Measurements from ENCODE around the gene USP4. TPM values are rescaled to one million over a fixed set of nuclear protein-coding genes. Genes with fewer than 3 reads are reported as not detected.

USP4 gene
- total RNA-seq, 1 donor, result 28.9 TPM

- TF ChIP-seq CTCF (IDR thresholded peaks at IDR 0.05; ENCODE audit: insufficient read depth, low read length), result no peak
- H3K4me3 ChIP-seq (ENCODE audit: low read depth, low read length), result no peak overlapping the region
- no peak for DNase-seq (ENCODE audit: low read depth)
Measured at GRCh38 chr3:49298511-49298910, 41.3 kb downstream of the USP4 start.

- no peak overlapping the region for H3K4me3 ChIP-seq (ENCODE audit: low read depth, low read length)
- peak; percentile 82 for DNase-seq (ENCODE audit: low read depth)
- no peak for TF ChIP-seq CTCF (IDR thresholded peaks at IDR 0.05; ENCODE audit: insufficient read depth, low read length)
Measured at GRCh38 chr3:49296781-49297411, 43.0 kb downstream of the USP4 start.

GRCh38 chr3:49295489-49296058, 44.3 kb downstream of the USP4 start:
- peak; percentile 55 for TF ChIP-seq CTCF (IDR thresholded peaks at IDR 0.05; ENCODE audit: insufficient read depth, low read length)
- DNase-seq (ENCODE audit: low read depth), result peak; percentile 54
- H3K4me3 ChIP-seq (ENCODE audit: low read depth, low read length), result no peak overlapping the region

GRCh38 chr3:49294343-49294742, 45.5 kb downstream of the USP4 start:
- no peak for DNase-seq (ENCODE audit: low read depth)
- H3K4me3 ChIP-seq (ENCODE audit: low read depth, low read length), result no peak overlapping the region
- no peak for TF ChIP-seq CTCF (IDR thresholded peaks at IDR 0.05; ENCODE audit: insufficient read depth, low read length)

GRCh38 chr3:49283997-49284396, 55.9 kb downstream of the USP4 start:
- no peak overlapping the region for H3K4me3 ChIP-seq (ENCODE audit: low read depth, low read length)
- DNase-seq (ENCODE audit: low read depth), result no peak
- no peak for TF ChIP-seq CTCF (IDR thresholded peaks at IDR 0.05; ENCODE audit: insufficient read depth, low read length)

GRCh38 chr3:49279376-49279775, 60.5 kb downstream of the USP4 start:
- no peak overlapping the region for H3K4me3 ChIP-seq (ENCODE audit: low read depth, low read length)
- no peak for TF ChIP-seq CTCF (IDR thresholded peaks at IDR 0.05; ENCODE audit: insufficient read depth, low read length)
- peak; percentile 67 for DNase-seq (ENCODE audit: low read depth)

- DNase-seq (ENCODE audit: low read depth), result peak; percentile 13
- TF ChIP-seq CTCF (IDR thresholded peaks at IDR 0.05; ENCODE audit: insufficient read depth, low read length), result no peak
Measured at GRCh38 chr3:49278548-49278947, 61.3 kb downstream of the USP4 start.

More at GRCh38 chr3:49278548-49278947, 61.3 kb downstream of the USP4 start:
- H3K4me3 ChIP-seq (ENCODE audit: low read depth, low read length), result no peak overlapping the region

All from fibroblast of the aortic adventitia (primary cell).